NT2/D1 (cell line): ENCODE measurements around the gene RIOK2.

Source experiments
- SUZ12 ChIP-seq: IDR thresholded peaks from 2 replicates; pipeline ENCODE4 v1.6.1; 2011; ENCODE audit not compliant: insufficient read length, insufficient read depth; ENCODE audit errors: extremely low read depth
- YY1 ChIP-seq: IDR thresholded peaks from 2 replicates; pipeline ENCODE4 v1.6.1; 2011; ENCODE audit not compliant: insufficient read length, insufficient read depth
- ZNF274 ChIP-seq: IDR thresholded peaks from 2 replicates; pipeline ENCODE4 v1.6.1; 2011; ENCODE audit warnings: mild to moderate bottlenecking, low read depth, low read length

GRCh38 chr5:97119007-97119390 is 64.0 kb downstream of the RIOK2 start:
- TF ChIP-seq ZNF274: no peak
- no peak for TF ChIP-seq SUZ12
- TF ChIP-seq YY1: no peak
